ENCODE measurements around the gene ACTL9. TPM values are rescaled to one million over a fixed set of nuclear protein-coding genes. Genes with fewer than 3 reads are reported as not detected.
"Not testable (repeated sequence)": the region's sequence is repeated elsewhere in the genome, so short reads cannot be mapped to it uniquely, and the experiment has no call there.

Gene ACTL9
- not detected in 2 replicates for total RNA-seq

- Mint-ChIP-seq H3K27me3 (ENCODE audit: insufficient read depth) (peaks cover 7% of the 10 kb centered on the region), H3K4me1 (ENCODE audit: low read depth) (peaks cover 70% of the 10 kb centered on the region), H3K36me3 (ENCODE audit: low read depth) (no peaks in the 10 kb centered on the region), H3K4me3 (no peak within 1 kb of the TSS), H3K9me3 (no peaks in the 10 kb centered on the region), H3K27ac (no peak within 1 kb of the TSS)
- intact Hi-C loops (cut with micrococcal nuclease) = no loop called here
- no peak for DNase-seq (ENCODE audit: low spot score)
Observed at GRCh38 chr19:8698433-8699063, at the start of gene ACTL9. ACTL9 (minus strand) TSS chr19:8698795; CDS start chr19:8698701, 94 bp downstream.

DNA sequence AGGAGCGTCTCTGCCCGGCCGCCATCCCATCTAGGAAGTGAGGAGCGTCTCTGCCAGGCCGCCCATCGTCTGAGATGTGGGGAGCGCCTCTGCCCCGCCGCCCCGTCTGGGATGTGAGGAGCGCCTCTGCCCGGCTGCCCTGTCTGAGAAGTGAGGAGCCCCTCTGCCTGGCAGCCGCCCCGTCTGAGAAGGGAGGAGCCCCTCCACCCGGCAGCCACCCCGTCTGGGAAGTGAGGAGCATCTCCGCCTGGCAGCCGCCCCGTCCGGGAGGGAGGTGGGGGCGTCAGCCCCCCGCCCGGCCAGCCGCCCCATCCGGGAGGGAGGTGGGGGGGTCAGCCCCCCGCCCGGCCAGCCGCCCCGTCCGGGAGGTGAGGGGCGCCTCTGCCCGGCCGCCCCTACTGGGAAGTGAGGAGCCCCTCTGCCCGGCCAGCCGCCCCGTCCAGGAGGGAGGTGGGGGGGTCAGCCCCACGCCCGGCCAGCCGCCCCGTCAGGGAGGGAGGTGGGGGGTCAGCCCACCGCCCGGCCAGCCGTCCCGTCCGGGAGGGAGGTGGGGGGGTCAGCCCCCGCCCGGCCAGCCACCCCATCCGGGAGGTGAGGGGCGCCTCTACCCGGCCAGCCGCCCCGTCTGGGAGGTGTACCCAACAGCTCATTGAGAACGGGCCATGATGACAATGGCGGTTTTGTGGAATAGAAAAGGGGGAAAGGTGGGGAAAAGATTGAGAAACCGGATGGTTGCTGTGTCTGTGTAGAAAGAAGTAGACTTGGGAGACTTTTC lies 40.9 kb upstream of the ACTL9 start:
- intact Hi-C loops (cut with micrococcal nuclease); DNase-seq (ENCODE audit: low spot score); H3K4me1 Mint-ChIP-seq (ENCODE audit: low read depth); H3K36me3 Mint-ChIP-seq (ENCODE audit: low read depth); H3K9me3 Mint-ChIP-seq; H3K27me3 Mint-ChIP-seq (ENCODE audit: insufficient read depth); H3K27ac Mint-ChIP-seq; H3K4me3 Mint-ChIP-seq: not testable (repeated sequence)

- no peaks in the 10 kb centered on the region for H3K9me3 Mint-ChIP-seq
- no peak for DNase-seq (ENCODE audit: low spot score)
- intact Hi-C loops (cut with micrococcal nuclease) = no loop called here
- H3K27me3 Mint-ChIP-seq (ENCODE audit: insufficient read depth) = peaks cover 2% of the 10 kb centered on the region
- H3K4me3 Mint-ChIP-seq = no peak overlapping the region
- H3K4me1 Mint-ChIP-seq (ENCODE audit: low read depth) = no peaks in the 10 kb centered on the region
- no peaks in the 10 kb centered on the region for H3K36me3 Mint-ChIP-seq (ENCODE audit: low read depth)
- H3K27ac Mint-ChIP-seq = no peak overlapping the region
Observed at GRCh38 chr19:8738377-8738776, 39.8 kb upstream of the ACTL9 start.

- peaks cover 2% of the 10 kb centered on the region for H3K27me3 Mint-ChIP-seq (ENCODE audit: insufficient read depth)
- no peaks in the 10 kb centered on the region for H3K36me3 Mint-ChIP-seq (ENCODE audit: low read depth)
- intact Hi-C loops (cut with micrococcal nuclease) = no loop called here
- no peak for DNase-seq (ENCODE audit: low spot score)
- no peaks in the 10 kb centered on the region for H3K4me1 Mint-ChIP-seq (ENCODE audit: low read depth)
- no peak overlapping the region for H3K27ac Mint-ChIP-seq
- peaks cover 11% of the 10 kb centered on the region for H3K9me3 Mint-ChIP-seq
- no peak overlapping the region for H3K4me3 Mint-ChIP-seq
Observed at GRCh38 chr19:8731428-8732169, 33.0 kb upstream of the ACTL9 start.

DNA sequence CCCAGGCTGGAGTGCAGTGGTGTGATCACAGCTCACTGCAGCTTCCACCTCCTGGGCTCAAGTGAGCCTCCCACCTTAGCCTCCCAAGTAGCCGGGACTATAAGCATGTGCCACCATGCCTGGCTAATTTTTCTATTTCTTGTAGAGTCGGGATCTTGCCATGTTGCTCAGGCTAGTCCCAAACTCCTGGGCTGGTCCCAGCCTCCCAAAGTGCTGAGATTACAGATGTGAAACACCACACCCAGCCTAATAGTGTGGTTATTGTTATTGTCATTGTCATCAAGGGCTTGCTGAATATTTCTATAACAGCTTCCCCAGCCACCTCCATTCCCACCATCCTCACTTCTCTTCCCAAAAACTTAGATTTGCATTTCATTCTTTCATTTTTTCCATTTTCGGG lies 25.7 kb upstream of the ACTL9 start:
- no peaks in the 10 kb centered on the region for H3K9me3 Mint-ChIP-seq
- intact Hi-C loops (cut with micrococcal nuclease) = no loop called here

GRCh38 chr19:8722032-8722431 lies 23.4 kb upstream of the ACTL9 start:
- Mint-ChIP-seq H3K27ac (no peak overlapping the region), H3K9me3 (no peaks in the 10 kb centered on the region), H3K36me3 (ENCODE audit: low read depth) (no peaks in the 10 kb centered on the region), H3K4me1 (ENCODE audit: low read depth) (no peaks in the 10 kb centered on the region), H3K27me3 (ENCODE audit: insufficient read depth) (peaks cover 4% of the 10 kb centered on the region), H3K4me3 (no peak overlapping the region)
- intact Hi-C loops (cut with micrococcal nuclease) = no loop called here
- DNase-seq (ENCODE audit: low spot score) = no peak

More for the DNA sequence above, 25.7 kb upstream of the ACTL9 start:
- Mint-ChIP-seq H3K27me3 (ENCODE audit: insufficient read depth) (peaks cover 4% of the 10 kb centered on the region), H3K4me1 (ENCODE audit: low read depth) (no peaks in the 10 kb centered on the region), H3K4me3 (no peak overlapping the region), H3K36me3 (ENCODE audit: low read depth) (no peaks in the 10 kb centered on the region), H3K27ac (no peak overlapping the region)
- no peak for DNase-seq (ENCODE audit: low spot score)

GRCh38 chr19:8721334-8721733 lies 22.7 kb upstream of the ACTL9 start, which contains the start of gene OR2Z1:
OR2Z1 (plus strand) TSS chr19:8721634; CDS start chr19:8731029, 9,395 bp downstream.
- no peak for DNase-seq (ENCODE audit: low spot score)
- H3K4me1 Mint-ChIP-seq (ENCODE audit: low read depth) = no peaks in the 10 kb centered on the region
- H3K9me3 Mint-ChIP-seq = no peaks in the 10 kb centered on the region
- no peak within 1 kb of the TSS for H3K4me3 Mint-ChIP-seq
- peaks cover 4% of the 10 kb centered on the region for H3K27me3 Mint-ChIP-seq (ENCODE audit: insufficient read depth)
- H3K27ac Mint-ChIP-seq = no peak within 1 kb of the TSS
- no peaks in the 10 kb centered on the region for H3K36me3 Mint-ChIP-seq (ENCODE audit: low read depth)
- intact Hi-C loops (cut with micrococcal nuclease) = no loop called here

DNA sequence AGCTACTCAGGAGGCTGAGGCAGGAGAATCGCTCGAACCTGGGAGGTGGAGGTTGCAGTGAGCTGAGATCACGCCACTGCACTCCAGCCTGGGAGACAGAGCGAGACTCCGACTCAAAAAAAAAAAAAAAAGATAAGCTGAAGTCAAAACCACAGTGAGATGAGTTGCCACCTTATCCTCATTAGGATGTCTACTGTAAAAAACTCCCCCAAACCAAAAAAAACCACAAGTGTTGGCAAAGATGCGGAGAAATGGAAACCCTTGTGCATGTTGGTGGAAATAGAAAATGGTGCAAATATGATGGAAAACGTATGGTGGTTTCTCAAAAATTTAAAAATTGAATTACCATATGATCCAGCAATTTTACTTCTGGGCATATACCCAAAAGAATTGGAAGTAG lies 11.7 kb upstream of the ACTL9 start:
- peaks cover 16% of the 10 kb centered on the region for H3K4me1 Mint-ChIP-seq (ENCODE audit: low read depth)
- H3K36me3 Mint-ChIP-seq (ENCODE audit: low read depth); H3K27ac Mint-ChIP-seq; H3K4me3 Mint-ChIP-seq; H3K27me3 Mint-ChIP-seq (ENCODE audit: insufficient read depth); DNase-seq (ENCODE audit: low spot score); intact Hi-C loops (cut with micrococcal nuclease): not testable (repeated sequence)
- peaks cover 11% of the 10 kb centered on the region for H3K9me3 Mint-ChIP-seq

GRCh38 chr19:8705742-8706141 lies 7.1 kb upstream of the ACTL9 start:
- H3K4me1 Mint-ChIP-seq (ENCODE audit: low read depth) = peaks cover 61% of the 10 kb centered on the region
- DNase-seq (ENCODE audit: low spot score) = no peak
- H3K27ac Mint-ChIP-seq = peak overlapping the region; percentile 40
- H3K4me3 Mint-ChIP-seq = peak overlapping the region; percentile 23
- intact Hi-C loops (cut with micrococcal nuclease) = no loop called here
- H3K9me3 Mint-ChIP-seq = no peaks in the 10 kb centered on the region
- peaks cover 11% of the 10 kb centered on the region for H3K27me3 Mint-ChIP-seq (ENCODE audit: insufficient read depth)
- H3K36me3 Mint-ChIP-seq (ENCODE audit: low read depth) = no peaks in the 10 kb centered on the region

- H3K4me3 Mint-ChIP-seq = peak overlapping the region; percentile 23
- H3K9me3 Mint-ChIP-seq; intact Hi-C loops (cut with micrococcal nuclease); DNase-seq (ENCODE audit: low spot score); H3K36me3 Mint-ChIP-seq (ENCODE audit: low read depth): not testable (repeated sequence)
- H3K27me3 Mint-ChIP-seq (ENCODE audit: insufficient read depth) = peaks cover 11% of the 10 kb centered on the region
- peak overlapping the region; percentile 40 for H3K27ac Mint-ChIP-seq
- peaks cover 62% of the 10 kb centered on the region for H3K4me1 Mint-ChIP-seq (ENCODE audit: low read depth)
Observed at GRCh38 chr19:8705304-8705703, 6.7 kb upstream of the ACTL9 start.

DNA sequence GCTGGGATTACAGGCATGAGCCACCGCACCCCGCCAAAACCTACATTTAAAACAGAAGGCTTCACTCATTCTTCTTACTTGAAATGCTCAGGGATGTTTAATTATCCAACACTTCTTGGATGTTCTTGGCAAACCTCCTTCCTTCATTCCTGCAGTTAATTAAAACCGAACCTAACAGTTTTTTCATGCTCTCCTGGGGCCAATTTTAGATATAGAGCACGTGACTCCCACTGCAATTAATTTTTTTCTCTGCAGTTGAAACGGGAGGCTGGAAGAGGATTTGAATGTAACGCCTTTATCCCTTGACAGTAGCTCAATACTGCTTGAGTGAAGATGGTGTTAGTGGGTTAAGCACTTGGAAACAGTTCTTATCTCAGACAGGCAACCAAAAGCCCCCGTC lies 4.6 kb upstream of the ACTL9 start:
- intact Hi-C loops (cut with micrococcal nuclease) = loop anchor here (2.0 kb wide), 2 partner anchors 38 to 48 kb away; no protein-coding TSS in a partner anchor

GRCh38 chr19:8702350-8702749 lies 3.8 kb upstream of the ACTL9 start:
- Mint-ChIP-seq H3K36me3 (ENCODE audit: low read depth) (no peaks in the 10 kb centered on the region), H3K27me3 (ENCODE audit: insufficient read depth) (peaks cover 5% of the 10 kb centered on the region), H3K9me3 (no peaks in the 10 kb centered on the region), H3K4me1 (ENCODE audit: low read depth) (peaks cover 65% of the 10 kb centered on the region), H3K27ac (peak overlapping the region; percentile 65), H3K4me3 (peak overlapping the region; percentile 56)
- DNase-seq (ENCODE audit: low spot score) = peak; percentile 28
- intact Hi-C loops (cut with micrococcal nuclease) = loop anchor here (1.0 to 2.0 kb wide), 3 partner anchors 38 to 130 kb away; partner anchors contain the start of genes MBD3L1 and ZNF558

More for the DNA sequence above, 4.6 kb upstream of the ACTL9 start:
- H3K4me1 Mint-ChIP-seq (ENCODE audit: low read depth) = peaks cover 65% of the 10 kb centered on the region
- H3K9me3 Mint-ChIP-seq = no peaks in the 10 kb centered on the region
- no peak overlapping the region for H3K4me3 Mint-ChIP-seq
- peaks cover 5% of the 10 kb centered on the region for H3K27me3 Mint-ChIP-seq (ENCODE audit: insufficient read depth)
- no peak for DNase-seq (ENCODE audit: low spot score)
- H3K27ac Mint-ChIP-seq = no peak overlapping the region
- no peaks in the 10 kb centered on the region for H3K36me3 Mint-ChIP-seq (ENCODE audit: low read depth)

DNA sequence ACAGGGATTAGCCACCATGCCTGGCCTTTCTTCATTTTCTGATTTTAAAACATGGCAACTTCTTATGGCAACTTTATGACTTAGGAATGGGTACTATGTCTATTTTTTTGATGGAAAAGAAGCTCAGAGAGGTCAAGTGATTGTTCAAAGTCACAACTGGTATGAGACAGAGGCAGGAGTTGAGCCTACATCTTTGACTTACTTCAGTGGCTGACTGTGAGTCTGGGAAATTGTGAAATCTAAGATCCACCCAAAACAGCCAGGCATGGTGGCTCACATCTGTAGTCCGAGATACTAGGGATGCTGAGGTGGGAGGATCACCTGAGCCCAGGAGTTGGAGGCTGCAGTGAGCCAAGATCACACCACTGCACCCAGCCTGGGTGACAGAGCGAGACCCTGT lies 2.4 kb upstream of the ACTL9 start:
- intact Hi-C loops (cut with micrococcal nuclease) = no loop called here
- no peaks in the 10 kb centered on the region for H3K9me3 Mint-ChIP-seq
- H3K27ac Mint-ChIP-seq = no peak overlapping the region
- no peak for DNase-seq (ENCODE audit: low spot score)
- H3K27me3 Mint-ChIP-seq (ENCODE audit: insufficient read depth) = peaks cover 6% of the 10 kb centered on the region
- H3K36me3 Mint-ChIP-seq (ENCODE audit: low read depth) = no peaks in the 10 kb centered on the region
- no peak overlapping the region for H3K4me3 Mint-ChIP-seq
- peaks cover 73% of the 10 kb centered on the region for H3K4me1 Mint-ChIP-seq (ENCODE audit: low read depth)

Data from activated T-helper 1 cell treated with anti-CD3 and anti-CD28 coated beads, Interleukin-12 subunit alpha, Interleukin-12 subunit beta, Interleukin-2, Interleukin-4 antibody, amounts not matched to agents 30 ng/mL and 10 ng/mL and 1 ng/mL, durations not matched to agents 14 hours and 24 hours and 36 hours (primary cell).